HG03469 (cell line): ENCODE measurements around the gene DMWD.
"Not testable (repeated sequence)": the region's sequence is repeated elsewhere in the genome, so short reads cannot be mapped to it uniquely, and the experiment has no call there.

Experiments used
- ATAC-seq: cut with Tn5 transposase; IDR thresholded peaks from one replicate; pipeline ENCODE4 v1.9.1; 2021; ENCODE audit warnings: mild to moderate bottlenecking, moderate library complexity, moderate number of reproducible peaks; ENCODE audit not compliant: unreplicated experiment

The DMWD gene

GRCh38 chr19:45817010-45817724, 24.5 kb upstream of the DMWD start:
- ATAC-seq: no peak

GRCh38 chr19:45816236-45817009, 23.8 kb upstream of the DMWD start:
- no peak for ATAC-seq

GRCh38 chr19:45815481-45816216, 23.0 kb upstream of the DMWD start:
- no peak for ATAC-seq

- ATAC-seq: no peak
Observed at GRCh38 chr19:45814851-45815480, 22.3 kb upstream of the DMWD start, which contains the start of gene RSPH6A. TSS of gene RSPH6A (minus strand) at chr19:45815308. CDS start at chr19:45815176, 132 bp downstream.

GRCh38 chr19:45814166-45814780, 21.6 kb upstream of the DMWD start:
- no peak for ATAC-seq

GRCh38 chr19:45812297-45812696, 19.7 kb upstream of the DMWD start:
- ATAC-seq: no peak

GRCh38 chr19:45809643-45810159, 17.1 kb upstream of the DMWD start:
- ATAC-seq: no peak

- no peak for ATAC-seq
Observed at GRCh38 chr19:45805719-45806118, 13.1 kb upstream of the DMWD start.

- ATAC-seq: no peak
Observed at GRCh38 chr19:45804959-45805230, 12.2 kb upstream of the DMWD start.

- ATAC-seq: no peak
Observed at GRCh38 chr19:45804140-45804958, 11.7 kb upstream of the DMWD start.

GRCh38 chr19:45801603-45802175, 9.0 kb upstream of the DMWD start:
- ATAC-seq: no peak

- no peak for ATAC-seq
Observed at GRCh38 chr19:45800070-45800553, 7.5 kb upstream of the DMWD start.

- not testable (repeated sequence) for ATAC-seq
Observed at GRCh38 chr19:45799541-45799940, 6.9 kb upstream of the DMWD start.

GRCh38 chr19:45798995-45799517, 6.4 kb upstream of the DMWD start:
- ATAC-seq: no peak

- no peak for ATAC-seq
Observed at GRCh38 chr19:45794627-45795026, 2.0 kb upstream of the DMWD start.

- ATAC-seq: no peak
Observed at GRCh38 chr19:45793876-45794275, 1.2 kb upstream of the DMWD start.

- no peak for ATAC-seq
Observed at GRCh38 chr19:45793178-45793564, 526 bp upstream of the DMWD start.

GRCh38 chr19:45791744-45792469, 738 bp downstream of the DMWD start:
- ATAC-seq: no peak
